Body of pancreas (tissue), 4 donors: ENCODE results near the gene NPBWR2.

ENCODE experiments used
- POLR2A ChIP-seq, 3 donors: fragments of 450-650 bp; IDR thresholded peaks; one replicate each; pipeline ENCODE4 v1.6.1; 2016; ENCODE audit warnings: antibody characterized with exemption in 3 of 3, mild to moderate bottlenecking in 2 of 3
- TF ChIP-seq, protein P1 (sequence below), 7 experiments: fragments of 450-650 bp in 4 of 7; fragments of 200-600 bp in 3 of 7; sonication (generic) in 3 of 7; IDR thresholded peaks; one replicate each; pipeline ENCODE4 v1.5.1; 2016 to 2019; ENCODE audit warnings: antibody characterized with exemption in 7 of 7

DNA sequence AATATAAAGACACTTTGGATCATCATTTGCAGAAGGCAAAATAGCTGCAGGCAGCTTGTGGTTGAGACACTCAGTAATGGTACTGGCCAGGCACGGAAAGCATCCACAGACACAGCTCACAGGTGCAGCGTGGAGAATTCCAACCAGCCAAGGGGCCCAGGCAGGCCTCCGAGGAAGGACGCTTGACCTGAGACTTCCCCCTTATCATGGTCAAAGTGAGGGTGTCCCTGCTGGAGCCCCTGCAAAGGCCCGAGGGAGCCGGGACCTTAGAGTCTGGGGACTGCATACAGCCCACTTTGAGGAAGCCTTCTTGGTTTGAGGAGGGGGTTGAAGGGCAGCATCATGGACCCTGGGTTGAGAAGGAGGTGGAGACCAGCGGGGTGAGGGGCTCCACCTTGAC, 41.8 kb upstream of the NPBWR2 start:
- TF ChIP-seq, protein P1, sequence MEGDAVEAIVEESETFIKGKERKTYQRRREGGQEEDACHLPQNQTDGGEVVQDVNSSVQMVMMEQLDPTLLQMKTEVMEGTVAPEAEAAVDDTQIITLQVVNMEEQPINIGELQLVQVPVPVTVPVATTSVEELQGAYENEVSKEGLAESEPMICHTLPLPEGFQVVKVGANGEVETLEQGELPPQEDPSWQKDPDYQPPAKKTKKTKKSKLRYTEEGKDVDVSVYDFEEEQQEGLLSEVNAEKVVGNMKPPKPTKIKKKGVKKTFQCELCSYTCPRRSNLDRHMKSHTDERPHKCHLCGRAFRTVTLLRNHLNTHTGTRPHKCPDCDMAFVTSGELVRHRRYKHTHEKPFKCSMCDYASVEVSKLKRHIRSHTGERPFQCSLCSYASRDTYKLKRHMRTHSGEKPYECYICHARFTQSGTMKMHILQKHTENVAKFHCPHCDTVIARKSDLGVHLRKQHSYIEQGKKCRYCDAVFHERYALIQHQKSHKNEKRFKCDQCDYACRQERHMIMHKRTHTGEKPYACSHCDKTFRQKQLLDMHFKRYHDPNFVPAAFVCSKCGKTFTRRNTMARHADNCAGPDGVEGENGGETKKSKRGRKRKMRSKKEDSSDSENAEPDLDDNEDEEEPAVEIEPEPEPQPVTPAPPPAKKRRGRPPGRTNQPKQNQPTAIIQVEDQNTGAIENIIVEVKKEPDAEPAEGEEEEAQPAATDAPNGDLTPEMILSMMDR (IDR thresholded peaks at IDR 0.05), result no peak
- no peak for TF ChIP-seq POLR2A (IDR thresholded peaks at IDR 0.05)
